ENCODE measurements around the gene DAAM1. TPM values are rescaled to one million over a fixed set of nuclear protein-coding genes. Genes with fewer than 3 reads are reported as not detected.

Gene DAAM1
- polyA plus RNA-seq, 1 of the 3 experiments (the other 2 are of a cell fraction) = 5.1 TPM

DNA sequence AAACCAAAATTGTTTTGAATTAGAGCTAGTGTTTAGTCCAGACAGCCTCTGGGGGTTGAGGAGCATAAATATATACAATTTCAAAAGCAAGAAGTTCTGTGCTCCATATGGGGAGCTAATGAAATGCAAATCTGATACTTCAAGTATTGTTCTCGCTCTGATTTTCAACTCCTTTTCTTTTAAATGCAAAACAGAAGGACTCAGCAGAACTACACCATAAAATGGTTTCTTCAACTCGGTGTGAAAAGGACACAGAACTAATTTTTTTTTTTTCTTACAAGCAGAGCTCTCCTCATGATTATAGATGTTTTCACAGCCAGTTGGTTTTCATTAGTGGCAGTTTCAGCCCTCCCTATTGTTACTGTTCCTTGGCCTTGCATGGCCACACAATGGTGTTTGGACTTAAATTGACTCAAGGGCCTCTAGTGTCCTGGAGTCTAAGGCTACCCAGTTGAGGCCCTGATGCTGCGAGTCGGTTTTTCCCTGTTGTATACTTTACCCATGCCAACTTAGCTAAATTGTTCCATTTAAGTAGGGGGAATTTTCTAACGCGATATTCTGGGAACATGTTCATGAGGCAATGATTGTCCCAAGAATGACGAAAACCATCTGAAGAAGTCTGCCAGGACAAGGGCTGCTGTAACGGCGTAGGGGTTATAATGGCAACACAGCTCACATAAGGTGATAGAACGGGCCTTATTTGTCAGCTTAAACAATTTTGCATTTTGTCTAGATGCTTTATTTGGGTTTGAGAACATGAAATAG is 156.4 kb downstream of the DAAM1 start:
- Histone ChIP-seq H3K4me2 (no peak overlapping the region), H3K79me2 (ENCODE audit: insufficient read depth) (no peaks in the 10 kb centered on the region), H3K9ac (no peak overlapping the region), H4K20me1 (ENCODE audit: insufficient read depth) (no peaks in the 10 kb centered on the region), H3K9me2 (no peaks in the 10 kb centered on the region), H2AFZ (ENCODE audit: low read depth) (no peak overlapping the region), H3K9me3 (no peaks in the 10 kb centered on the region), H3F3A (replicated peaks; ENCODE audit: insufficient read depth) (peaks cover 5% of the 10 kb centered on the region), H3K27me3 (ENCODE audit: insufficient read depth) (no peaks in the 10 kb centered on the region), H3K4me1 (ENCODE audit: control insufficient read depth in 1 of 2, insufficient read depth in 2 of 2, low read depth in 1 of 2, low read length in 1 of 2) (peaks cover 15 to 16% of the 10 kb centered on the region in 2 experiments; a peak in 3 of 4 replicates), H3K4me3 (ENCODE audit: low read depth in 2 of 2, low read length in 1 of 2) (no peak overlapping the region), H3K36me3 (replicated peaks in 1 of 2; ENCODE audit: control insufficient read depth in 1 of 2, insufficient read depth in 2 of 2, low read length in 1 of 2) (peaks cover 29 to 35% of the 10 kb centered on the region in 2 experiments), H3K27ac (ENCODE audit: low read depth in 2 of 2, low read length in 1 of 2) (no peak overlapping the region)
- DNase-seq = no peak
- ChIA-PET POLR2A (no interaction called here), CTCF (no interaction called here)
- TF ChIP-seq TAF1 (IDR thresholded peaks at IDR 0.05; ENCODE audit: borderline replicate concordance, low read depth, low read length) = no peak
- TF ChIP-seq, protein P1, sequence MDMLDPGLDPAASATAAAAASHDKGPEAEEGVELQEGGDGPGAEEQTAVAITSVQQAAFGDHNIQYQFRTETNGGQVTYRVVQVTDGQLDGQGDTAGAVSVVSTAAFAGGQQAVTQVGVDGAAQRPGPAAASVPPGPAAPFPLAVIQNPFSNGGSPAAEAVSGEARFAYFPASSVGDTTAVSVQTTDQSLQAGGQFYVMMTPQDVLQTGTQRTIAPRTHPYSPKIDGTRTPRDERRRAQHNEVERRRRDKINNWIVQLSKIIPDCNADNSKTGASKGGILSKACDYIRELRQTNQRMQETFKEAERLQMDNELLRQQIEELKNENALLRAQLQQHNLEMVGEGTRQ (IDR thresholded peaks at IDR 0.05; ENCODE audit: borderline replicate concordance, low read depth, low read length) = no peak
- TF ChIP-seq, protein P2, sequence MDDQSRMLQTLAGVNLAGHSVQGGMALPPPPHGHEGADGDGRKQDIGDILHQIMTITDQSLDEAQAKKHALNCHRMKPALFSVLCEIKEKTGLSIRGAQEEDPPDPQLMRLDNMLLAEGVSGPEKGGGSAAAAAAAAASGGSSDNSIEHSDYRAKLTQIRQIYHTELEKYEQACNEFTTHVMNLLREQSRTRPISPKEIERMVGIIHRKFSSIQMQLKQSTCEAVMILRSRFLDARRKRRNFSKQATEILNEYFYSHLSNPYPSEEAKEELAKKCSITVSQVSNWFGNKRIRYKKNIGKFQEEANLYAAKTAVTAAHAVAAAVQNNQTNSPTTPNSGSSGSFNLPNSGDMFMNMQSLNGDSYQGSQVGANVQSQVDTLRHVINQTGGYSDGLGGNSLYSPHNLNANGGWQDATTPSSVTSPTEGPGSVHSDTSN (IDR thresholded peaks at IDR 0.05) = no peak
- 92% methylated on average over 10 of the region's 10 CpGs for WGBS (ENCODE audit: low lambda C conversion rate)

DNA sequence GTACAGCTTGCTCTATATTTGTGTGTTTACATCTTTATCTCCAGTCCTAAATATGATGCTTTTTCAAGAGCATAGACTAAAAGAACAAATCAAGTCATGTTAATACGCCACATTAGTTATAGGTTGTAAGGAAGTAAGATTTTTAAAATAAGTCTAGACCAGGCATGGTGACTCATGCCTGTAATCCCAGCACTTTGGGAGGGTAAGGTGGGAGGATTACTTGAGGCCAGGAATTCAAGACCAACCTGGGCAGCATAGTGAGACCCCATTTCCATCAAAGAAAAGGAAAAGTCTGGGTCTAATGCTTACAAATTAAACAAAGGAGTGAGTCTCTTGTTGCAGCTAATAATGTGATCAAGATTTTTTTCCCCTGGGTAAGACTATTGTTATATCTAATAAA is 157.9 kb downstream of the DAAM1 start:
- no peaks in the 10 kb centered on the region for H3K9me3 ChIP-seq
- no peak overlapping the region for H2AFZ ChIP-seq (ENCODE audit: low read depth)
- H3K79me2 ChIP-seq (ENCODE audit: insufficient read depth) = no peaks in the 10 kb centered on the region
- no peaks in the 10 kb centered on the region for H3K9me2 ChIP-seq
- peaks cover 22 to 24% of the 10 kb centered on the region in 2 experiments for H3K36me3 ChIP-seq (replicated peaks in 1 of 2; ENCODE audit: control insufficient read depth in 1 of 2, insufficient read depth in 2 of 2, low read length in 1 of 2)
- POLR2A ChIA-PET = no interaction called here
- CTCF ChIA-PET = no interaction called here
- no peak overlapping the region for H3K4me3 ChIP-seq (ENCODE audit: low read depth in 2 of 2, low read length in 1 of 2)
- no peak for DNase-seq
- H3K27me3 ChIP-seq (ENCODE audit: insufficient read depth) = no peaks in the 10 kb centered on the region
- H4K20me1 ChIP-seq (ENCODE audit: insufficient read depth) = no peaks in the 10 kb centered on the region
- H3K27ac ChIP-seq (ENCODE audit: low read depth in 2 of 2, low read length in 1 of 2) = no peak overlapping the region
- H3K9ac ChIP-seq = no peak overlapping the region
- H3K4me1 ChIP-seq (ENCODE audit: control insufficient read depth in 1 of 2, insufficient read depth in 2 of 2, low read depth in 1 of 2, low read length in 1 of 2) = peaks cover 15 to 16% of the 10 kb centered on the region in 2 experiments; a peak in 3 of 4 replicates
- TF ChIP-seq CHD2 (IDR thresholded peaks at IDR 0.05; ENCODE audit: low read length, partially characterized antibody) = no peak
- no peak for TF ChIP-seq NFIC (IDR thresholded peaks at IDR 0.05; ENCODE audit: borderline replicate concordance)
- no peak for TF ChIP-seq NRF1 (IDR thresholded peaks at IDR 0.05; ENCODE audit: low read depth, low read length)
- TF ChIP-seq GABPA (IDR thresholded peaks at IDR 0.05; ENCODE audit: low read depth) = no peak
- TF ChIP-seq FOXJ3 (CRISPR knock-in tag; IDR thresholded peaks at IDR 0.05) = no peak
- TF ChIP-seq RXRA (IDR thresholded peaks at IDR 0.05; ENCODE audit: borderline replicate concordance, low read depth) = no peak
- TF ChIP-seq, protein P3, sequence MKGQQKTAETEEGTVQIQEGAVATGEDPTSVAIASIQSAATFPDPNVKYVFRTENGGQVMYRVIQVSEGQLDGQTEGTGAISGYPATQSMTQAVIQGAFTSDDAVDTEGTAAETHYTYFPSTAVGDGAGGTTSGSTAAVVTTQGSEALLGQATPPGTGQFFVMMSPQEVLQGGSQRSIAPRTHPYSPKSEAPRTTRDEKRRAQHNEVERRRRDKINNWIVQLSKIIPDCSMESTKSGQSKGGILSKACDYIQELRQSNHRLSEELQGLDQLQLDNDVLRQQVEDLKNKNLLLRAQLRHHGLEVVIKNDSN (IDR thresholded peaks at IDR 0.05; ENCODE audit: borderline replicate concordance, low read depth) = no peak
- TF ChIP-seq, protein P4, sequence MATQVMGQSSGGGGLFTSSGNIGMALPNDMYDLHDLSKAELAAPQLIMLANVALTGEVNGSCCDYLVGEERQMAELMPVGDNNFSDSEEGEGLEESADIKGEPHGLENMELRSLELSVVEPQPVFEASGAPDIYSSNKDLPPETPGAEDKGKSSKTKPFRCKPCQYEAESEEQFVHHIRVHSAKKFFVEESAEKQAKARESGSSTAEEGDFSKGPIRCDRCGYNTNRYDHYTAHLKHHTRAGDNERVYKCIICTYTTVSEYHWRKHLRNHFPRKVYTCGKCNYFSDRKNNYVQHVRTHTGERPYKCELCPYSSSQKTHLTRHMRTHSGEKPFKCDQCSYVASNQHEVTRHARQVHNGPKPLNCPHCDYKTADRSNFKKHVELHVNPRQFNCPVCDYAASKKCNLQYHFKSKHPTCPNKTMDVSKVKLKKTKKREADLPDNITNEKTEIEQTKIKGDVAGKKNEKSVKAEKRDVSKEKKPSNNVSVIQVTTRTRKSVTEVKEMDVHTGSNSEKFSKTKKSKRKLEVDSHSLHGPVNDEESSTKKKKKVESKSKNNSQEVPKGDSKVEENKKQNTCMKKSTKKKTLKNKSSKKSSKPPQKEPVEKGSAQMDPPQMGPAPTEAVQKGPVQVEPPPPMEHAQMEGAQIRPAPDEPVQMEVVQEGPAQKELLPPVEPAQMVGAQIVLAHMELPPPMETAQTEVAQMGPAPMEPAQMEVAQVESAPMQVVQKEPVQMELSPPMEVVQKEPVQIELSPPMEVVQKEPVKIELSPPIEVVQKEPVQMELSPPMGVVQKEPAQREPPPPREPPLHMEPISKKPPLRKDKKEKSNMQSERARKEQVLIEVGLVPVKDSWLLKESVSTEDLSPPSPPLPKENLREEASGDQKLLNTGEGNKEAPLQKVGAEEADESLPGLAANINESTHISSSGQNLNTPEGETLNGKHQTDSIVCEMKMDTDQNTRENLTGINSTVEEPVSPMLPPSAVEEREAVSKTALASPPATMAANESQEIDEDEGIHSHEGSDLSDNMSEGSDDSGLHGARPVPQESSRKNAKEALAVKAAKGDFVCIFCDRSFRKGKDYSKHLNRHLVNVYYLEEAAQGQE (IDR thresholded peaks at IDR 0.05; ENCODE audit: low read depth, low read length) = no peak
- no peak for TF ChIP-seq MEF2A (IDR thresholded peaks at IDR 0.05; ENCODE audit: borderline replicate concordance, low read depth)
- TF ChIP-seq ELF1 (IDR thresholded peaks at IDR 0.05) = no peak
- no peak for TF ChIP-seq YY1 (IDR thresholded peaks at IDR 0.05; ENCODE audit: low read depth)
- TF ChIP-seq JUND (IDR thresholded peaks at IDR 0.05) = no peak
- H3F3A ChIP-seq (replicated peaks; ENCODE audit: insufficient read depth) = peaks cover 5% of the 10 kb centered on the region
- WGBS (ENCODE audit: low lambda C conversion rate) = 97% methylated on average over 1 of the region's 1 CpG
- H3K4me2 ChIP-seq = no peak overlapping the region
